ENCODE results near the gene G3BP2.
"Not testable (repeated sequence)": the region's sequence is repeated elsewhere in the genome, so short reads cannot be mapped to it uniquely, and the experiment has no call there.

Gene G3BP2

GRCh38 chr4:75683482-75684155 lies 10.4 kb upstream of the G3BP2 start:
- no peak for DNase-seq

GRCh38 chr4:75679876-75680575 lies 6.8 kb upstream of the G3BP2 start:
- DNase-seq, result no peak

- no peak for DNase-seq
Observed at GRCh38 chr4:75678965-75679364, 5.8 kb upstream of the G3BP2 start.

GRCh38 chr4:75678473-75678872 lies 5.3 kb upstream of the G3BP2 start:
- no peak for DNase-seq

GRCh38 chr4:75675004-75675531 lies 1.9 kb upstream of the G3BP2 start:
- no peak for DNase-seq

- DNase-seq, result no peak
Observed at GRCh38 chr4:75673959-75674328, 733 bp upstream of the G3BP2 start.

- DNase-seq, result peak; percentile 82
Observed at GRCh38 chr4:75672461-75673026, 667 bp downstream of the G3BP2 start.

GRCh38 chr4:75671802-75672421 lies 1.3 kb downstream of the G3BP2 start:
- no peak for DNase-seq

GRCh38 chr4:75668596-75668995 lies 4.6 kb downstream of the G3BP2 start:
- DNase-seq, result no peak

GRCh38 chr4:75667636-75668035 lies 5.6 kb downstream of the G3BP2 start:
- DNase-seq, result not testable (repeated sequence)

- DNase-seq, result no peak
Observed at GRCh38 chr4:75666299-75666698, 6.9 kb downstream of the G3BP2 start.

GRCh38 chr4:75664604-75665003 lies 8.6 kb downstream of the G3BP2 start:
- not testable (repeated sequence) for DNase-seq

- DNase-seq, result no peak
Observed at GRCh38 chr4:75662626-75663025, 10.6 kb downstream of the G3BP2 start.

GRCh38 chr4:75660491-75660890 lies 12.7 kb downstream of the G3BP2 start:
- no peak for DNase-seq

GRCh38 chr4:75659512-75660031 lies 13.6 kb downstream of the G3BP2 start:
- DNase-seq, result no peak

GRCh38 chr4:75658876-75659275 lies 14.3 kb downstream of the G3BP2 start:
- no peak for DNase-seq

GRCh38 chr4:75655562-75655961 lies 17.6 kb downstream of the G3BP2 start:
- no peak for DNase-seq

- DNase-seq, result no peak
Observed at GRCh38 chr4:75654905-75655304, 18.3 kb downstream of the G3BP2 start.

GRCh38 chr4:75653845-75654503 lies 19.2 kb downstream of the G3BP2 start:
- DNase-seq, result no peak

GRCh38 chr4:75644095-75644494 lies 29.1 kb downstream of the G3BP2 start:
- DNase-seq, result no peak

- DNase-seq, result no peak
Observed at GRCh38 chr4:75643651-75644050, 29.6 kb downstream of the G3BP2 start.

- no peak for DNase-seq
Observed at GRCh38 chr4:75639124-75639695, 34.0 kb downstream of the G3BP2 start.

GRCh38 chr4:75637827-75638226 lies 35.4 kb downstream of the G3BP2 start:
- DNase-seq, result no peak

Data from activated naive CD4-positive, alpha-beta T cell treated with Interleukin-2 at 50 U/mL for 16 hours (primary cell).